HG03135 (cell line): ENCODE measurements around the gene MVP.
"Not testable (repeated sequence)": the region's sequence is repeated elsewhere in the genome, so short reads cannot be mapped to it uniquely, and the experiment has no call there.

Experiments used
- ATAC-seq: cut with Tn5 transposase; IDR thresholded peaks from one replicate; pipeline ENCODE4 v1.9.1; 2021; ENCODE audit warnings: mild to moderate bottlenecking, moderate library complexity; ENCODE audit not compliant: unreplicated experiment

Gene MVP

DNA sequence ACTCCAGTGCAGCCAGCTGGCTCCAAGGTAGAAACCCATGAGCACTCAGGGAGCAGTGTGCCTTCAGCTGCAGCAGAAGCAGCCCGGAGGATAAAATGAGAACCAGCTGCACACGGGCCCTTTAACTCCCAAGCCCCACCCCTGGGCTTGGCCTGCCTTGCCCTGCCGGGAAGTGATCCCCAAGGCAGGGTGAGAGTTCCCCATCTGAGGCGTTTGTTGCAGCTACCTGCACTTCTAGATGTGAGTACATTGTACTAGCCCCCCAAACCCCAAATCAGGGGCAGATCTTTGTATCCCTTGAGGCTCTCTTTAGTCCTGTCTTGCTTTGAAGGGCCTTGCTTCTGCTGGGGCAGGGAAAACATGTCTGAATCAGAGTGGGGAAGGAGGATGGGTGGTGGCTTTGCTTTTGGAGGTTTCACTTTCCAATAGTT is at the start of gene MVP:
TSS of gene MVP (plus strand) at position 192 of the 431 bp plus-strand sequence. CDS start 10,088 bp downstream, outside the sequence.
- no peak for ATAC-seq

DNA sequence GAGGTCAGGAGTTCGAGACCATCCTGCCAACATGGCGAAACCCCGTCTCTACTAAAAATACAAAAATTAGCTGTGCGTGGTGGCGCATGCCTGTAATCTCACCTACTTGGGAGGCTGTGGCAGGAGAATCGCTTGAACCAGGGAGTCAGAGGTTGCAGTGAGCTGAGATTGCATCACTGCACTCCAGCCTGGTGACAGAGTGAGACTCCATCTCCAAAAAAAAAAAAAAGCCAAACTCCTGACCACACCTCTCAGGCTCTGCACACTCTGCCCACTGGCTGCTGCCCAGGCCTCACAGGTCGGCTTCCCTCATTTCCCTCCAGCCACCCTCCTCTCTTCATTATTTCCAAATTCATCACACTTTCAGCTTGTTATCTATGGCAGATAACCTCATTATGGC is 47.9 kb upstream of the MVP start:
- not testable (repeated sequence) for ATAC-seq

DNA sequence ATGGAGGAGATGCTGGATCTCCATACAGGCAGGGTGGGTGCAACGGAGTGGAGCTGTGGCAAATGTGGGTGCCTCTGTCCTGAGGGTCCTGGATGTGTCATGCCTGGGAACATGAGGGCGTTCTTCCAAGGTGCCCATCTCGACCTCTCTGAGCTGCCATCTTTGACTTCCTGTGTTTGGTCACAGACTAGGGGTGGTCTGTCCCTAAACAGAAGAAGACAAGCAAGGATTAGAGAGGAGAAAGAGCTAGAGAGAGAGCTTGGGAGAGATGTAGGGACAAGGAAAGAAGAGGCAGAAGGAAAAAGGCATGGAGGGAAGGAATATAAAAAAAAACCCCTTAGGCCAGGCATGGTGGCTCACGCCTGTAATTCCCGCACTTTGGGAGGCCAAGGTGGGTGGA is 45.5 kb upstream of the MVP start:
- no peak for ATAC-seq

DNA sequence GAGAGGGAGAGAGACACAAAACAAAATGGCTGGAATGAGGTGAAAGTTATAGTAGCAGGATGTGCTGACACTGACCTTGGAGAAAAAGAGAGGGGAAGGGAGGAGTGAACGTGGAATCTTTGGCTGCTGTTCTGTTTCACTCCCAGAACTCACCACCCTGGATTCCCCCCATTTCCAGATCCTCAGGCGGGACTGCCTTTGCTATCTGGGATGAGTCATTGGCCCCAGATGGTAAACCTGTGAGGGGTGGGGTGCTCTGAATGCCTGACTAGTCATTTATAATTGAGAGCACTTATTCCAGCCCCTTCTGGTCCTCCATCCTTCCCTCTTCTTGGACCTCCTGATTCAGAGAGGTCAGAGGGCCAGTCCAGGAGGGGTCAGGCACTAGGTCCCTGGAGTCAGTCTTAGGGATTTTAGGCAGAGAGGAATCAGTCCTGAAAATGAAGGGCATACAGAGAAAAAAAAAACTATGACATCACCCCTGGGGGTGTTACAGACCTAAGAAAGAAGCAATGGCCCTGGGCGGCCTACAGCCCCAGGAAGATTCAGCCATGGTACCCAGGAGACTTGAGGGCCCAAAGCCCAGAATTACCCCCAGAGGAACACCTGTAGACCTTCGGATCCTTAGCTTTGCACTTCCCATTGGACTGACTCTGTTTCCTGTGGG is 44.4 kb upstream of the MVP start:
- no peak for ATAC-seq

DNA sequence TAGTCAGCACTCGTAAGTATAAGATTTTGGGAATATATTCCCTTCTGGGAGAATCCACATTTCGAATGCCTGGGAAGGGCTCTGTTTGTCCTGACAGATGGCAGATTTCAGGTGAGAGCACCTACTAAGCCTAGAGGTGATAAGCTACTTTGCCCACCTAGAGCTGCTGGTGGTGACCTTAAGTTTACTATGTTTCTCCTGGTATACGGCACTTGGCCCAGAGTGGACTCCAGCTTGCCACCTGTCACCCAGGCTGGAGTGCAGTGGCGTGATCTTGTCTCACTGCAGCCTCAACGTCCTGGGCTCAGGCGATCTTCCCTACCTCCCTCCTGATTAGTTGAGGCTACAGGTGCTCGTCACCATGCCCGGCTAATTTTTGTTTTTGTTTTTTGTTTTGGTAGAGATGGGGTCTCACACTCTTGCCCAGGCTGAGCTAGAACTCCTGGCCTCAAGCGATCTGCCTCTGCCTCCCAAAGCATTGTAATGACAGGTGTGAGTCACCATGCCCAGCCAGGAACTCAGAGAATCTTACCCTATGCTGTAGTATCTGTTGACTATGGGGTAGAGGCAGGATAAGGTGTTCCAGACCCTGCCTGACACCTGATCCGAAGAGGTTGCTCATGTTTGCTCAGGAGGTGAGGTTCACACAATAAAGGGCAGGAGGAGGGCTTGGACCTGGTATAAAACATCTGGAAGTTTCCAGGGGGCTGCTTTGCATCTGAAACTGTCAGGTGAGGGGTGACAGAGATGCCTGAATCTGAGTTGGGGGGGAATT is 42.5 kb upstream of the MVP start, which contains the start of gene ZG16:
TSS of gene ZG16 (plus strand) at position 681 of the 775 bp plus-strand sequence. CDS start 1,011 bp downstream, outside the sequence.
- no peak for ATAC-seq

DNA sequence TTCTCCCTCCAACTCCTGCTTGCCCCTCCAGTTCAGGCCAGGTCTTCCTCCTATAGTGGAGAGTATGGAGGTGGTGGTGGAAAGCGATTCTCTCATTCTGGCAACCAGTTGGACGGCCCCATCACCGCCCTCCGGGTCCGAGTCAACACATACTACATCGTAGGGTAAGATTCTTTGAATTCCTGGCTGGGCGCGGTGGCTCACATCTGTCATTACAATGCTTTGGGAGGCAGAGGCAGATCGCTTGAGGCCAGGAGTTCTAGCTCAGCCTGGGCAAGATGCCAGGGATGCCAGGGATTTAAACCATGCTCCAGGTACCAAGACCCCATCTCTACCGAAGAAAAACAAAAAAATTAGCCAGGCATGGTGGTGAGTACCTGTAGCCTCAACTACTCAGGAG is 40.8 kb upstream of the MVP start:
- ATAC-seq: no peak

DNA sequence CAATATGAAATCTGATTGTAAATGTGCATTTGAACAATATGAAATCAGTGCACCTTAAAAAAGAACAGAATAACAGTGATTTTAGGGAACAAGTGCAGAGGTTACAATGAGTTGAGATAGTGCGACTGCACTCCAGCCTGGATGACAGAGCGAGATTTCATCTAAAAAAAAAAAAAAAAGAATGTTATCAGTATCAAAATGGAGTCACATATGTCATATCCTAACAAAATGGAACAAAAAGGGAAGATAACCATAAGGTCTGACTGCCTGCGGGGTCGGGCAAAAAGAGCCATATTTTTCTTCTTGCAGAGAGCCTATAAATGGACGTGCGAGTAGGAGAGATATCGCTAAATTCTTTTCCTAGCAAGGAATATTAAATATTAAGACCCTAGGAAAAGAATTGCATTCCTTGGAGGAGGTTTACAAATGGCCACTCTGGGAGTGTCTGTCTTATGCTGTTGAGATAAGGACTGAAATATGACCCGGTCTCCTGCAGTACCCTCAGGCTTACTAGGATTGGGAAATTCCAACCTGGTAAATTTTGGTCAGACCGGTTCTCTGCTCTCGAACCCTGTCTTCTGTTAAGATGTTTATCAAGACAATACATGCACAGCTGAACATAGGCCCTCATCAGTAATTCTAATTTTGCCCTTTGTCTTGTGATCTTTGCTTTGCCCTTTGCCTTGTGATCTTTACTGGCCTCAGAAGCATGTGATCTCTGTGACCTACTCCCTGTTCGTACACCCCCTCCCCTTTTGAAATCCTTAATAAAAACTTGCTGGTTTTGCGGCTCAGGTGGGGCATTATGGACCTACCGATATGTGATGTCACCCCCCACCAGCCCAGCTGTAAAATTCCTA is 36.9 kb upstream of the MVP start:
- not testable (repeated sequence) for ATAC-seq

DNA sequence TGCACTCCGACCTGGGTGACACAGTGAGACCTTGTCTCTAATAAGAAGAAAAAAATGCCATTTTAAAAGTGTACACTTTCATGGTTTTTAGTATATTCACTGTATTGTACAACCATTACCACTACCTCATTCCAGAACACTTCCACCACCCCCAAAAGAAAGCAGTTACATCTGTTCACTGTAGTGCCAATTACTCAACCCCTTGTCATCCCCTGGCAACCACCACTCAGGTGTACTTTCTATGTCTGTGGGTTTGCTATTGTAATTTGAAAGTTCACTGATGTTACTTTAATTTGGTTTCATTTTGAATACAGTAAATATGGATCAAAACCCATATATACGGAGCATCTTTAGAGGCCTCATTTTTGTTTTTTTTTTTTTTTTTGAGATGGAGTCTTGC is 36.1 kb upstream of the MVP start:
- ATAC-seq: no peak

DNA sequence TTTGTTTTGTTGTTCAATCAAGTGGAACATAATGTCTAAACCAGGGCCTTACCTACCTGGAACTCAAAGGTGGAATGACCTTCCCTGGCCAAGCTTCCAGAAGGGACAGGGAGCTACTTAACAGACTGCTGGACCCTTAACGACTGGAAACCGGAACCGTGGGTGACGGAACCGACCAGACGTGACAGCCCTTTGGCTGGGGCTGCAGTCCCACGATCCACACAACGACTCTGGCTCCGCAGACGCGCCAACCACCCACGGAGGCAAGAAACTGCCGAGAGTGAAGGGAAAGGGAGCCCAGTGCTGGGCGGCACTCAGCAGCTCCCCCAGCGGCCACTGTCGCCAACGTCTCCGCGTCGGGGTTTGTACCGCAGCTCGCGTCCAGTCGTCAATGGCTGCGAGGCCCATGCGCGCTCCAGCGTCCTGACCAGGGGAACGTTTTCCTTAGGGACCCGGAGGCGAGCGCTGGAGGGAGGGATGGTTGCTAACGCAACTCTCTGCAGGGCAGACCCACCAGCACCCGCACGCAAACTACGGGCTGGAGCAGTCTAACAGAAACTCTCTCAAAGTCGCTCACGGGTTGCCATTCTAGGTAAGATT is 35.3 kb upstream of the MVP start:
- no peak for ATAC-seq

DNA sequence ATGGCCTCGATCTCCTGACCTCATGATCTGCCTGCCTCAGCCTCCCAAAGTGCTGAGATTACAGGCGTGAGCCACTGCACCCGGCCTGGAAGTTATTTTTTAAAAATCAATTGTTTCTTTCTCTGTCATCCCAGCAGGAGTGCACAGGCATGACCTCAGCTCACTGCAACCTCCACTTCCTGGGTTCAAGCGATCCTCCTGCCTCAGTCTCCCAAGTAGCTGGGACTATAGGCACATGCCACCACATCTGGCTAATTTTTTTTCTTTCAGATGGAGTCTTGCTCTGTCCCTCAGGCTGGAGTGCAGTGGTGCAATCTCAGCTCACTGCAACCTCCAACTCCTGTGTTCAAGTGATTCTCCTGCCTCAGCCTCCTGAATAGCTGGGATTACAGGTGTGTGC is 33.1 kb upstream of the MVP start:
- not testable (repeated sequence) for ATAC-seq

DNA sequence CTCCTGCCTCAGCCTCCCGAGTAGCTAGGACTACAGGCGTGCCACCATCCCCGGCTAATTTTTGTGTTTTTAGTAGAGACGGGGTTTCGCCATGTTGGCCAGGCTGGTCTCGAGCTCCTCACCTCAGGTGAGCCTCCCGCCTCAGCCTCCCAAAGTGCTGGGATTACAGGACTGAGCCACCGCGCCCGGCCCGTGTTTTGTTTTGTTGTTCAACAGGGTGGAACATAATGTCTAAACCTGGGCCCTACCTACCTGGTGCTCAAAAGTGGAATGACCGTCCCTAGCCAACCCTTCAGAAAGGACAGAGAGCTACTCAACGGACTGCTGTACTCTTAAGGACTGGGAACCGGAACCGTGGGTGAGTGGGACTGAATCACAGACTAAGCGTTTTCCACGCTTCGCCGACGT is 30.5 kb upstream of the MVP start:
- ATAC-seq: no peak

DNA sequence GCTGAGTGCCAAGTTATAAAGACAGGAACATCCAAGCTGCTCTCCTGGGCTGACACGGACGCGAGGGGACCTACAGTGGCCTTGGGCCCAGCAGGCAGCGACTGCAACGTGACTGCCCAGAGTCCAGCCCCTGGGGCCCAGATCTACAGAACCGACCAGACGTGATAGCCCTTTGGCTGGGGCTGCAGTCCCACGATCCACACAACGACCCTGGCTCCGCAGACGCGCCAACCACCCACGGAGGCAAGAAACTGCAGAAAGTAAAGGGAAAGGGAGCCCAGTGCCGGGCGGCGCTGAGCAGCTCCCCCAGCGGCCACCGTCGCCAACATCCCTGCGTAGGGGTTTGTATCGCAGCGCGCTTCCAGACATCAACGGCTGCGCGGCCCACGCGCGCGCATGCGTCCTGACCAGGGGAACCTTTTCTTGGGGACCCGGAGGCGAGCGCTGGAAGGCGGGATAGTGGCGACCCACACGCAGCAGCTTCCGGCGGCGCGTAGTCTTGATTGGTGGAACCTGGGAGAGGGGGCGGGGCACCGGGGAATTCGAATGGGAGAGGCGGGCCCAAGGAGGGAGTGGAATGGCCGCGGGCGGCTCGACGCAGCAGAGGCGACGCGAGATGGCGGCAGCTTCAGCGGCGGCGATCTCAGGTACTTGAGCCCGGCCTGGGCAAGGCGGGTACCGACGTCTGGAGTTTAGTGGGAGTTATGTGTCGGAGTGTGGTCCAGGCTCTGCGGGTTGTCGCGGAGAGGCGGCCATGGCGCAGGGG is 29.9 kb upstream of the MVP start, which contains the start of gene KIF22:
TSS of gene KIF22 (plus strand) at position 569 of the 766 bp plus-strand sequence. CDS start at position 578, 9 bp downstream.
- peak; percentile 90 for ATAC-seq

DNA sequence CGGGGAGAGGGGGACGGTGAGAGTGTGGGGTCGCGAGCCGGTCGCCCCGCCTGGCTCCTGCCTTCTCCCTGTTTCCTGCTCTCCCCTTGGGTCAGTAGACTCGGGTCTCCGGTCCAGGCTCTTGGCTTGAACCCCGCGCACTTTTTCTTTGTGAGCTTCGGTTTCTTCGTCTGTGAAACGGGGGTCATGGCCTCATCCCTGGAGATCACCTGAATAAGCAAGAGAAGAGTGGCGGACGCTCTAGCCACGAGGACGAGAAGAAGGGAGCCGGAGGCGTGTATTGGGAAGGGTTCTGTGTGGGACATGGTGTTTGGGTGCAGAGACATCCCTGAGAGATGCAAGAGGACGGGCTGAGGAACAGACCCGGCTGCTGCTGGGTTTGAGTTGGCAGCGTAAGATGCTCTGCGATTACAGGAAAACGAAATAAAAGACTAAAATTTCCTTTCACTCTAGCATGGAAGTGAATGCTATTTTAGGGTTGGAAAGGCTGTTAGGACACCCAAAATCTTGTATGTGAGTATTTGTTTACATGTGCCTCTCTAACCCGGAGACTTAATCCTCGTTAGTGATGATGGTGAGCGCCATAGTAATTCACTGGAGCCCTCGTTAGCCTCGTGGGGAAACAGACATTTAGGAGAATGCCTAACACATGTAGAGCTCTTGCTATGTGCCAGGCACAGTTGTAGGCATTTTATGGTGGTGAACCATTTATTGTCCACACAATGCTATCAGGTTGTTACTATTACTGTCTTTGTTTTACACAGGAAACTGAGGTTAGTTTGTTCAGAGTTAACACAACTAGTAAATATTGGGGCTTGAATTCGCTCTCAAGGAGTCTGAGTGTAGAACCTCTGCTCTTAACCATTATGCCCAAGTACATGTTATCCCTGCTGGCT is 29.1 kb upstream of the MVP start:
- ATAC-seq: no peak

DNA sequence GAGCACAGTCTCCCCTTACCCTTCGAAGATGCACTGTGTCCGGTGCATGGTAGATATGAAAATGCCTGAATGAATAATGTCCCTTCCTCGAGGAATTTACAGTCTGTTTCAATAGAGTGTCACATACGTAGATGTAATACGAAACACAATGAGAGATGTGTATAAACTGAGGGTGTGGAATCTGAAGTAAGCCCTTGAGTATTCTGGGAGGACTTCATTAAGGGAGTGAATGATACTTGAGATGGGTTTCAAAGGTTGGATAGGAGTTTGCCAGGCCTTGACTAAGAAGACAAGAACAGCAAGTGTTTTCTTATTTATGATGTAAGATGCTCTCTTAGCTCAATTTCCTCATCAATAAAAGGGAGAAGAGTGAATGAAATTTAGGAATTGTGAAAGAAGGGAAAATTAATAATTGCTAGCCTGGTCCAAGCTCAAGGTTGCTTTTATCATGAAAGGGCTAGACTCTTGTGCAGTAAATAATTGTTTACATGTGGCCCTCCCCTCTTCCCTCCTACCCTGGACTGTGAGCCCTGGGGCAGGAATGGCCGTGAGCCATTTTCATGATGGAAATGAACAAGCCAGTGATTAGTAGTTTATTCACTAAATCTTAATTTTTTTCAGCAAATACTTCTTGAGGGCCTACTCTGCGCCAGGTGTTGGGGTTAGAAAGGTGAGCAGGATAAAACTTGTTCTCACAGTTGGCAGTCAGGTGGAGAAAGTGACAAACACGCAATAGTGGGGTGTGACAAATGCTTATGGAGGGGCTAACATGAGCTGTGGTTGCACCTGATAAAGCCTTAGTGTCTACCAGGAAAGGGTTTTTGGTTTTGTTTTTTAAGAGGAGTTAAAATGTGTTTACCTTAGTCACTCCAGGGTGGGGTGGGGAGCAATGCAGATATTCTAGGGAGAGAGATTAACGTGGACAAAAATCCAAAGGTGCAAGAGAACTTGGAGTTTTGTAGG is 28.1 kb upstream of the MVP start:
- no peak for ATAC-seq

DNA sequence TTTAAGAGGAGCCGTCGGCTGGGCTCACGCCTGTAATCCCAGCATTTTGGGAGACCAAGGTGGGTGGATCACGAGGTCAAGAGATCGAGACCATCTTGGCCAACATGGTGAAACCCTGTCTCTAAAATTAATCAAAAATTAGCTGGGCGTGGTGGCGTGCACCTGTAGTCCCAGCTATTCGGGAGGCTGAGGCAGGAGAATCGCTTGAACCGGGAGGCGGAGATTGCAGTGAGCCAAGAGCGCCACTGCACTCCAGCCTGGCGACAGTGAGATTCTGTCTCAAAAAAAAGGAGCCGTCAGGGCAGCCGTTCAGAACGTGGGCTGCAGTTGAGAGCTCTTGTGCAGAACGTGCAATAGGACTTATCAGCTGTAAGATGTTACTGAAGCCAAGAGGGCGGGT is 27.1 kb upstream of the MVP start:
- ATAC-seq: not testable (repeated sequence)

DNA sequence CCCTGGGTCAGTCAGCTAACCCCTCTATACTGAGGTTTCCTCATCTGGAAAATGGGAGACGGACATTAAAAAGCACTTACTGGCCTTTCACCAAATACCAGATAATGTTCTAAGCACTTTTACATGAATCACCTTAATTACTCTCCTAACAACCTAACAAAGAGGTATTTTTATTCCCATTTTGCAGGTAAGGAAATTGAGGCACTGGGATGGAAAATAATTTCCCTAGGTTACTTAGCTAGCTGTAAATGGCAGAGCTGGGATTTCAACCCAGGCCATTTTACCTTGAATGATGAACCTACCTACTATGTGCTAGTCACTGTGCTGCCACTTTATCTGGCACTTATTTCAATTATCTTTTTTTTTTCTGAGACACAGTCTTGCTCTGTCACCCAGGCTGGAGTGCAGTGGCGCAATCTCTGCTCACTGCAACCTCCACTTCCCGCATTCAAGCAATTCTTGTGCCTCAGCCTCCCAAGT is 26.0 kb upstream of the MVP start:
- no peak for ATAC-seq

DNA sequence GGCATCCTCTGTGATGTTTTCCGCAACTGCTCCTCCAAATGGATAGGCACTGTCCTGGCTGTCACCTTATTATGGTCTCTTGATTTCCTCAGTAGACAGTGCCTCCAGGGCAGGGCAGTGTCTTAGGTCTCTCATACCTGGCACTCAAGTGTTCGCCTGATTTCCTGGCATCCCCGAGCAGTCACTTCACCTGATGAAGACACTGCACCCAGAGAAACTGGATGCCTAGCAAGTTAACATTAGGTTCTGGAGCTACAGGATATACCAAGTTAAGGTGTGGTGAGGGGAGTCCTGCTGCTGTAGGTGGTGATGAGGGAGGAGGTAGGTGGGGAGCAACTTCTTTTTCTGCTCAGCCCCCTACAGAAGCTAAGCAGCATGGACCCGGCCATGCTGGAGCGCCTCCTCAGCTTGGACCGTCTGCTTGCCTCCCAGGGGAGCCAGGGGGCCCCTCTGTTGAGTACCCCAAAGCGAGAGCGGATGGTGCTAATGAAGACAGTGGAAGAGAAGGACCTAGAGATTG is 17.8 kb upstream of the MVP start:
- no peak for ATAC-seq
